ENCODE results near the gene KLK10.

KLK10 gene

GRCh38 chr19:50963381-50963780, 56.1 kb downstream of the KLK10 start:
- Histone ChIP-seq H3K9me3 (ENCODE audit: low read length) (no peaks in the 10 kb centered on the region), H3K27ac (ENCODE audit: low read depth, low read length) (no peak overlapping the region), H3K27me3 (ENCODE audit: control insufficient read depth in 1 of 2, insufficient read depth in 2 of 2, low read length in 2 of 2) (peaks cover 0 to 5% of the 10 kb centered on the region in 2 donors), H3K4me1 (ENCODE audit: insufficient read depth, low read length) (no peaks in the 10 kb centered on the region), H3K4me3 (ENCODE audit: low read depth in 1 of 2, low read length in 2 of 2) (no peak overlapping the region), H3K36me3 (ENCODE audit: insufficient read depth, low read length) (no peaks in the 10 kb centered on the region), H3K9ac (ENCODE audit: low read length) (no peak overlapping the region)
